ENCODE data around the gene VSIG8.

DNA sequence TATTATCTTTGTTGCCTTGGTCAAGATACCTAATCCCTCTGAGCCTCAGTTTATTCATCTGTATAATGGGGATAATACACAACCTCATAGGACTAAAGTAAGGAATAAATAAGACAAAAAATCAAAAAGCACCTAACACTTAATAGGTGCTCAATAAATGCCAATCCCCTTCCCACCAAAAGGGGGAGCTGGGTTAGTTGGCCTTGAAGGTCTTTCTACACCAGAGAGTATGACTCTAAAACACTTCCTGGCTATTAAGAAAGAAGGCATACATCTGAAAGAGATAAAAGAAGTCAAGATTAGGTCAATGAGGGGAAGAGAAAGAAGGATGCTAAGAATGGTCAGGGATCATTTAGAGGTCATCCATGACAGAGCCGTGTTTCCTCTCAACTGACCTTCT, 11.1 kb downstream of the VSIG8 start:
- no peak for TF ChIP-seq EZH2 (IDR thresholded peaks at IDR 0.05; ENCODE audit: borderline replicate concordance, low read depth, low read length, poor library complexity, severe bottlenecking)
- peak; percentile 32; the same call in 1 of the 2 replicates for TF ChIP-seq CTCF (conservative IDR thresholded peaks at IDR 0.05; ENCODE audit: low read depth, low read length)

Measured in A673 (cell line).